Left colon (tissue), 2 donors: ENCODE measurements around the gene C9orf50. TPM values are rescaled to one million over a fixed set of nuclear protein-coding genes. Genes with fewer than 3 reads are reported as not detected.
A peak's percentile ranks its signal among the peaks of the same experiment; 100 is the strongest.

Experiments
- ATAC-seq: fragments of 200-7000 bp; cut with Tn5 transposase; one replicate; pipeline ENCODE4 v1.9.1; 2020; ENCODE audit warnings: mild to moderate bottlenecking, moderate library complexity
- DNase-seq, 2 donors: peaks; one replicate each; pipeline ENCODE4 v3.0.0-alpha.2; 2020
- intact Hi-C, 2 donors: fragments of 100-400 bp; cut with DNase I in 1 of 2; cut with micrococcal nuclease in 1 of 2; formaldehyde crosslinking; loops; one replicate each; pipeline versions ENCODE4 v1.11.2 to v1.14.0; 2022; cut with DNase I, micrococcal nuclease
- total RNA-seq, 2 donors: library from RNA; stranded (reverse); fragmentation: NEBNext Ultra II Directional; extraction: Animal tissue kit (Norgen Biotek cat#: 25700); gene quantifications; one replicate each; pipeline ENCODE4 v1.2.1, GENCODE V29; 2021
- donor health status: DM: no; HTN: no; CAD: no.
- donor health status: DM: yes; HTN: yes; CAD: no.

The C9orf50 gene
- total RNA-seq, 2 donors from 2014 or later, result 0.36 TPM; not detected in 1

GRCh38 chr9:129650680-129651235 lies 29.9 kb upstream of the C9orf50 start:
- DNase-seq (no peak), ATAC-seq (no peak)
- intact Hi-C loops, result no loop called here

GRCh38 chr9:129649726-129650679 lies 29.1 kb upstream of the C9orf50 start:
- intact Hi-C loops, result no loop called here
- ATAC-seq (no peak), DNase-seq (no peak)

- no peak for DNase-seq
- intact Hi-C loops, result no loop called here
- ATAC-seq, result no peak
These were observed 27.8 kb upstream of the C9orf50 start for GRCh38 chr9:129648764-129649115.

GRCh38 chr9:129648092-129648763 lies 27.3 kb upstream of the C9orf50 start:
- DNase-seq (no peak), ATAC-seq (no peak)
- intact Hi-C loops, result no loop called here

- no peak for ATAC-seq
- intact Hi-C loops, result no loop called here
- no peak for DNase-seq
These were observed 26.7 kb upstream of the C9orf50 start for GRCh38 chr9:129647635-129648034.

- intact Hi-C loops, result no loop called here
- ATAC-seq, result no peak
- no peak for DNase-seq
These were observed 25.8 kb upstream of the C9orf50 start for GRCh38 chr9:129646654-129647053.

GRCh38 chr9:129646252-129646651 lies 25.4 kb upstream of the C9orf50 start:
- DNase-seq (no peak), ATAC-seq (no peak)
- intact Hi-C loops, result no loop called here

- ATAC-seq (no peak), DNase-seq (no peak)
- intact Hi-C loops, result loop anchor here in 1 of 2 donors (5.0 kb wide), 1 partner anchor 137 kb away; no protein-coding TSS in a partner anchor
These were observed 24.0 kb upstream of the C9orf50 start for GRCh38 chr9:129644902-129645301.

GRCh38 chr9:129644365-129644764 lies 23.5 kb upstream of the C9orf50 start:
- no peak for DNase-seq
- intact Hi-C loops, result loop anchor here in 1 of 2 donors (5.0 kb wide), 1 partner anchor 138 kb away; no protein-coding TSS in a partner anchor
- no peak for ATAC-seq

- ATAC-seq (no peak), DNase-seq (no peak)
- intact Hi-C loops, result loop anchor here in 1 of 2 donors (5.0 kb wide), 1 partner anchor 139 kb away; no protein-coding TSS in a partner anchor
These were observed 22.8 kb upstream of the C9orf50 start for GRCh38 chr9:129643706-129644105.

- intact Hi-C loops, result loop anchor here in 1 of 2 donors (5.0 kb wide), 1 partner anchor 140 kb away; no protein-coding TSS in a partner anchor
- peak; percentile 91 for ATAC-seq
- DNase-seq, result peak; percentile 96 to 97
These were observed 21.1 kb upstream of the C9orf50 start, which contains the start of gene ASB6 for GRCh38 chr9:129641750-129642585. ASB6 (minus strand) TSS chr9:129642151; CDS start chr9:129641999, 152 bp downstream.

- peak; percentile 46 for ATAC-seq
- no peak for DNase-seq
- intact Hi-C loops, result loop anchor here in 1 of 2 donors (5.0 kb wide), 1 partner anchor 141 kb away; no protein-coding TSS in a partner anchor
These were observed 20.2 kb upstream of the C9orf50 start for GRCh38 chr9:129640871-129641749.

GRCh38 chr9:129640086-129640870 lies 19.4 kb upstream of the C9orf50 start:
- DNase-seq, result no peak
- intact Hi-C loops, result loop anchor here in 1 of 2 donors (5.0 kb wide), 1 partner anchor 142 kb away; no protein-coding TSS in a partner anchor

GRCh38 chr9:129639756-129640085 lies 18.8 kb upstream of the C9orf50 start:
- no peak for DNase-seq
- no peak for ATAC-seq
- intact Hi-C loops, result loop anchor here in 1 of 2 donors (5.0 kb wide), 1 partner anchor 143 kb away; no protein-coding TSS in a partner anchor

More at GRCh38 chr9:129640086-129640870, 19.4 kb upstream of the C9orf50 start:
- ATAC-seq, result no peak

GRCh38 chr9:129639034-129639630 lies 18.2 kb upstream of the C9orf50 start:
- ATAC-seq (no peak), DNase-seq (no peak)
- intact Hi-C loops, result no loop called here
